Measurements from ENCODE around the gene CRHR1. TPM values are rescaled to one million over a fixed set of nuclear protein-coding genes. Genes with fewer than 3 reads are reported as not detected.

Gene CRHR1
- total and polyA plus RNA-seq, 2 of the 4 experiments (the other 2 are of a cell fraction) = not detected

DNA sequence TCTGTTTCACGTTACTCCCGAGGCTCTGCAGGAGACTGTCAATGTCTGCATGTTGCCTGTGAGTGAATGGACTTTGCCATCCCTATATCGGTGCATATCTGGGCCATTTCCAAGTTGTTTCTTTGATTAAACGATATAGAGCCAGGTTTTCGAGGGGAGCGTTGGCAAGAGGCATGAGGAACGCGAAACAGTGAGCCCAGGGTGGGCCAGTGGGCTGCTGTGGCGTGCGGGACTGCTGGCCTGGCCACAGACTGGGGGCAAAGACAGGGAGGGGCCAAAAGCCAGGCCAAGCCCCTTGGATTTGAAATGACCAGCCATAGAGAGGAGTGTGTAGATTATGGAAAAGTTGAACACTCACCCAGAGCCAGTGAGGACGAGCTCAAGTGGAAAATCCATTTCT lies 3.5 kb downstream of the CRHR1 start:
- Histone ChIP-seq H4K5ac (ENCODE audit: low read depth, low read length) (no peak overlapping the region), H3K9ac (ENCODE audit: low read depth, low read length) (no peak overlapping the region), H3K9me1 (ENCODE audit: insufficient read depth, low read length) (no peaks in the 10 kb centered on the region), H3K4me2 (ENCODE audit: low read depth, low read length) (no peak overlapping the region), H3K79me1 (ENCODE audit: low read depth in 1 of 2, low read length in 2 of 2) (no peaks in the 10 kb centered on the region), H3K23ac (ENCODE audit: low read depth, low read length) (no peak overlapping the region), H4K8ac (ENCODE audit: low read depth in 2 of 2, low read length in 2 of 2) (no peak overlapping the region), H2AFZ (replicated peaks; ENCODE audit: low read length, poor library complexity) (no peak overlapping the region), H2BK120ac (ENCODE audit: low read depth, low read length) (no peak overlapping the region), H2BK5ac (ENCODE audit: low read depth, low read length, poor library complexity, severe bottlenecking) (no peak overlapping the region), H3K36me3 (ENCODE audit: control insufficient read depth, insufficient read depth, low read length) (no peaks in the 10 kb centered on the region), H3K18ac (ENCODE audit: low read depth, low read length) (no peak overlapping the region), H2AK5ac (ENCODE audit: low read depth, low read length) (no peak overlapping the region), H3K4me3 (ENCODE audit: insufficient read depth, low read depth, low read length) (no peak overlapping the region), H3K14ac (replicated peaks; ENCODE audit: low read depth, low read length) (no peak overlapping the region), H3K27me3 (ENCODE audit: control insufficient read depth, insufficient read depth, low read length) (peaks cover 82% of the 10 kb centered on the region), H2AK9ac (replicated peaks; ENCODE audit: low read depth, low read length, poor library complexity) (no peak overlapping the region), H3K9me3 (ENCODE audit: control insufficient read depth, insufficient read depth, low read length) (no peaks in the 10 kb centered on the region), H4K91ac (ENCODE audit: insufficient read depth, low read depth, low read length) (no peak overlapping the region), H3K4ac (ENCODE audit: low read depth, low read length) (no peak overlapping the region), H2BK15ac (ENCODE audit: low read depth, low read length) (no peak overlapping the region), H2BK20ac (ENCODE audit: low read depth, low read length) (no peak overlapping the region), H3K27ac (ENCODE audit: insufficient read depth, low read length) (no peak overlapping the region), H3K4me1 (ENCODE audit: control insufficient read depth, insufficient read depth, low read length) (peaks cover 1% of the 10 kb centered on the region; the same call in 1 of the 2 replicates), H3K56ac (ENCODE audit: extremely low read depth, insufficient read depth, low read length) (no peak overlapping the region), H4K20me1 (ENCODE audit: insufficient read depth, low read length) (no peaks in the 10 kb centered on the region)
- 41% methylated on average over 2 of the region's 11 CpGs; no CpG with 5 or more reads in 1 of the 2 experiments for WGBS, 2 experiments (ENCODE audit: extremely low coverage in 2 of 2, insufficient read length in 1 of 2)
- in situ Hi-C loops (cut with MboI; ENCODE audit: low sequenced_read_pairs) = no loop called here
- dilution Hi-C loops (cut with HindIII; ENCODE audit: low sequenced_read_pairs, unreplicated experiment) = no loop called here
- TF ChIP-seq RFX5 (IDR thresholded peaks at IDR 0.05; ENCODE audit: low read depth, low read length) (no peak), FOS (IDR thresholded peaks at IDR 0.05; ENCODE audit: low read depth, low read length) (no peak), RAD21 (IDR thresholded peaks at IDR 0.05; ENCODE audit: low read length) (no peak), NFE2L2 (IDR thresholded peaks at IDR 0.05; ENCODE audit: low read depth, low read length) (no peak)
- ATAC-seq (ENCODE audit: low read depth) (no peak), DNase-seq (no peak)
- POLR2A ChIA-PET (ENCODE audit: unreplicated experiment) = no interaction called here
- CTCF ChIA-PET = no interaction called here
- intact Hi-C loops (cut with micrococcal nuclease) = loop anchor here (2.0 kb wide), 1 partner anchor 29 kb away; no protein-coding TSS in a partner anchor
- no TSS peak for BruUV-seq (replicated peaks)
